Measurements from ENCODE around the gene ENTPD1.

DNA sequence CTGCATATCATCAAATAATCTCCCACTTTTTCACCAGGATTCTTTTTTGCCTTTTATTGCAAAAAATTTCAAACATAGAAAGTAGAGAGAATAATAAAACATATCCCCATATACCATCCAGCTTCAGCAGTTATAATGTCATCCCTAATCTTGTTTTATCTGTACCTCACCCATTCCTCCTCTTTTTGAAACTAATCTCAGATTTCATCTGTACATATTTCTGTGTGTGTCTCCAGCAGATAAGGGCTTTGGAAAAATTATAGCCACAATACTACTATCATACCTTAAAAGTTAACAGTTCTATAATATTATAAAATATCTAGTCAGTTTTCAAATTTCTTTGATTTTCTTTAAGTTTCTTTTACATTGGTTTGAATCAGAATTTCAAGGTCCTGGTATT lies 7.6 kb upstream of the ENTPD1 start:
- TF ChIP-seq, protein P1, sequence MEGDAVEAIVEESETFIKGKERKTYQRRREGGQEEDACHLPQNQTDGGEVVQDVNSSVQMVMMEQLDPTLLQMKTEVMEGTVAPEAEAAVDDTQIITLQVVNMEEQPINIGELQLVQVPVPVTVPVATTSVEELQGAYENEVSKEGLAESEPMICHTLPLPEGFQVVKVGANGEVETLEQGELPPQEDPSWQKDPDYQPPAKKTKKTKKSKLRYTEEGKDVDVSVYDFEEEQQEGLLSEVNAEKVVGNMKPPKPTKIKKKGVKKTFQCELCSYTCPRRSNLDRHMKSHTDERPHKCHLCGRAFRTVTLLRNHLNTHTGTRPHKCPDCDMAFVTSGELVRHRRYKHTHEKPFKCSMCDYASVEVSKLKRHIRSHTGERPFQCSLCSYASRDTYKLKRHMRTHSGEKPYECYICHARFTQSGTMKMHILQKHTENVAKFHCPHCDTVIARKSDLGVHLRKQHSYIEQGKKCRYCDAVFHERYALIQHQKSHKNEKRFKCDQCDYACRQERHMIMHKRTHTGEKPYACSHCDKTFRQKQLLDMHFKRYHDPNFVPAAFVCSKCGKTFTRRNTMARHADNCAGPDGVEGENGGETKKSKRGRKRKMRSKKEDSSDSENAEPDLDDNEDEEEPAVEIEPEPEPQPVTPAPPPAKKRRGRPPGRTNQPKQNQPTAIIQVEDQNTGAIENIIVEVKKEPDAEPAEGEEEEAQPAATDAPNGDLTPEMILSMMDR (IDR thresholded peaks at IDR 0.05; ENCODE audit: poor library complexity), result no peak
- no peak for TF ChIP-seq EZH2 (IDR thresholded peaks at IDR 0.05; ENCODE audit: borderline replicate concordance)

All from hepatocyte (in vitro differentiated cells).